Prostate gland (tissue), 2 donors: ENCODE results near the gene IL36B. TPM values are rescaled to one million over a fixed set of nuclear protein-coding genes. Genes with fewer than 3 reads are reported as not detected.

Experiments
- DNase-seq: peaks from one replicate; pipeline ENCODE4 v3.0.0-alpha.2; 2019; ENCODE audit warnings: low spot score
- H3K27ac ChIP-seq, 2 donors: fragments of 200-600 bp; sonication (generic); 2 replicates each; pipeline ENCODE4 v1.5.1; 2017 to 2019
- H3K27me3 ChIP-seq: fragments of 200-600 bp; sonication (generic); replicated peaks from 2 replicates; pipeline ENCODE4 v1.5.1; 2019; ENCODE audit not compliant: insufficient read depth
- H3K36me3 ChIP-seq, 2 donors: fragments of 200-600 bp; sonication (generic); 1 replicate in 1 of 2; 2 replicates in 1 of 2; pipeline versions ENCODE4 v1.5.1 to v1.8.1; 2017 to 2019
- H3K4me1 ChIP-seq: fragments of 200-600 bp; sonication (generic); replicated peaks from 2 replicates; pipeline ENCODE4 v1.5.1; 2019
- H3K4me3 ChIP-seq, 2 donors: fragments of 200-600 bp; sonication (generic); 2 replicates each; pipeline ENCODE4 v1.5.1; 2017 to 2019
- H3K9me3 ChIP-seq: fragments of 200-600 bp; sonication (generic); 2 replicates; pipeline ENCODE4 v1.5.1; 2017
- CTCF ChIP-seq, 4 experiments: fragments of 200-600 bp in 2 of 4; fragments of 450-650 bp in 2 of 4; sonication (generic) in 2 of 4; IDR thresholded peaks; 1 replicate in 3 of 4; 2 replicates in 1 of 4; pipeline ENCODE4 v1.5.1; 2016 to 2019; ENCODE audit warnings: antibody characterized with exemption in 4 of 4, mild to moderate bottlenecking in 2 of 4, moderate library complexity in 2 of 4
- POLR2A ChIP-seq: fragments of 450-650 bp; IDR thresholded peaks from one replicate; pipeline ENCODE4 v1.6.1; 2016; ENCODE audit warnings: antibody characterized with exemption, mild to moderate bottlenecking
- POLR2AphosphoS5 ChIP-seq: sonication (generic); formaldehyde crosslinking; IDR thresholded peaks from one replicate; pipeline ENCODE4 v1.6.1; 2017; ENCODE audit warnings: antibody characterized with exemption
- WGBS: methylation state at CpG from one replicate; pipeline ENCODE4 v1.1.5; 2018; 5-methylcytosine and 5-hydroxymethylcytosine counted together
- intact Hi-C: fragments of 100-400 bp; cut with DNase I; formaldehyde crosslinking; loops from one replicate; pipeline ENCODE4 v1.14.2; 2022
- total RNA-seq, 2 donors: library from RNA; depleted of rRNA; stranded (reverse); fragments of >200 nt; gene quantifications; one replicate each; pipeline ENCODE4 v1.1.0, GENCODE V29; 2016

The IL36B gene
- total RNA-seq, 2 donors from 2014 or later: not detected

GRCh38 chr2:113093613-113093977, 40.9 kb upstream of the IL36B start:
- no peaks in the 10 kb centered on the region for H3K4me1 ChIP-seq
- no peak overlapping the region for H3K4me3 ChIP-seq
- no peaks in the 10 kb centered on the region for H3K9me3 ChIP-seq
- no peaks in the 10 kb centered on the region for H3K36me3 ChIP-seq
- intact Hi-C loops: no loop called here
- TF ChIP-seq POLR2A (no peak), POLR2AphosphoS5 (no peak), CTCF (IDR thresholded peaks at IDR 0.05) (no peak)
- whole genome bisulfite sequencing: 42% methylated on average over 2 of the region's 2 CpGs
- no peaks in the 10 kb centered on the region for H3K27me3 ChIP-seq
- no peak for DNase-seq
- H3K27ac ChIP-seq: no peak overlapping the region

GRCh38 chr2:113092864-113093612, 40.4 kb upstream of the IL36B start:
- Histone ChIP-seq H3K27ac (no peak overlapping the region), H3K36me3 (no peaks in the 10 kb centered on the region), H3K4me3 (no peak overlapping the region), H3K27me3 (no peaks in the 10 kb centered on the region), H3K9me3 (no peaks in the 10 kb centered on the region), H3K4me1 (no peaks in the 10 kb centered on the region)
- 78% methylated on average over 5 of the region's 5 CpGs for WGBS
- DNase-seq: no peak
- intact Hi-C loops: no loop called here
- TF ChIP-seq POLR2AphosphoS5 (no peak), POLR2A (no peak)

GRCh38 chr2:113091231-113091896, 38.7 kb upstream of the IL36B start:
- Histone ChIP-seq H3K9me3 (no peaks in the 10 kb centered on the region), H3K27ac (no peak overlapping the region), H3K27me3 (no peaks in the 10 kb centered on the region), H3K36me3 (no peaks in the 10 kb centered on the region), H3K4me3 (no peak overlapping the region), H3K4me1 (no peaks in the 10 kb centered on the region)
- intact Hi-C loops: no loop called here
- WGBS: 72% methylated on average over 4 of the region's 4 CpGs
- DNase-seq: no peak
- TF ChIP-seq CTCF (IDR thresholded peaks at IDR 0.05): no peak
- no peak for TF ChIP-seq POLR2AphosphoS5
- TF ChIP-seq POLR2A: no peak

- no peak for DNase-seq
- TF ChIP-seq POLR2AphosphoS5 (no peak), CTCF (IDR thresholded peaks at IDR 0.05) (no peak), POLR2A (no peak)
- H3K27ac ChIP-seq: no peak overlapping the region
- intact Hi-C loops: no loop called here
- no peaks in the 10 kb centered on the region for H3K9me3 ChIP-seq
- H3K4me3 ChIP-seq: no peak overlapping the region
- no peaks in the 10 kb centered on the region for H3K27me3 ChIP-seq
- H3K4me1 ChIP-seq: no peaks in the 10 kb centered on the region
- no peaks in the 10 kb centered on the region for H3K36me3 ChIP-seq
These were observed 37.2 kb upstream of the IL36B start for GRCh38 chr2:113089916-113090315.

GRCh38 chr2:113088213-113088992, 35.7 kb upstream of the IL36B start:
- no peak overlapping the region for H3K4me3 ChIP-seq
- no peak overlapping the region for H3K27ac ChIP-seq
- H3K36me3 ChIP-seq: no peaks in the 10 kb centered on the region
- intact Hi-C loops: no loop called here
- TF ChIP-seq CTCF (IDR thresholded peaks at IDR 0.05): no peak
- TF ChIP-seq POLR2AphosphoS5: no peak
- no peak for TF ChIP-seq POLR2A
- no peaks in the 10 kb centered on the region for H3K4me1 ChIP-seq
- H3K9me3 ChIP-seq: no peaks in the 10 kb centered on the region
- no peaks in the 10 kb centered on the region for H3K27me3 ChIP-seq
- no peak for DNase-seq
